ENCODE measurements around the gene KISS1. TPM values are rescaled to one million over a fixed set of nuclear protein-coding genes. Genes with fewer than 3 reads are reported as not detected.

KISS1 gene
- total RNA-seq, 1 donor from 2014 or later: not detected

- intact Hi-C loops (cut with micrococcal nuclease): no loop called here
- Mint-ChIP-seq H3K27me3 (ENCODE audit: low read depth) (peaks cover 17% of the 10 kb centered on the region), H3K4me1 (ENCODE audit: low read depth) (peaks cover 2% of the 10 kb centered on the region), H3K36me3 (ENCODE audit: low read depth) (no peaks in the 10 kb centered on the region), H3K27ac (no peak overlapping the region), H3K4me3 (ENCODE audit: low read depth) (no peak overlapping the region), H3K9me3 (no peaks in the 10 kb centered on the region)
- DNase-seq (ENCODE audit: low spot score): no peak
Measured at GRCh38 chr1:204146309-204146708, 50.0 kb downstream of the KISS1 start.

GRCh38 chr1:204145033-204145504 lies 51.2 kb downstream of the KISS1 start:
- H3K4me1 Mint-ChIP-seq (ENCODE audit: low read depth): no peaks in the 10 kb centered on the region
- H3K9me3 Mint-ChIP-seq: no peaks in the 10 kb centered on the region
- H3K27me3 Mint-ChIP-seq (ENCODE audit: low read depth): peaks cover 8% of the 10 kb centered on the region
- DNase-seq (ENCODE audit: low spot score): no peak
- no peak overlapping the region for H3K27ac Mint-ChIP-seq
- H3K36me3 Mint-ChIP-seq (ENCODE audit: low read depth): no peaks in the 10 kb centered on the region
- intact Hi-C loops (cut with micrococcal nuclease): no loop called here
- no peak overlapping the region for H3K4me3 Mint-ChIP-seq (ENCODE audit: low read depth)

GRCh38 chr1:204143276-204144041 lies 52.8 kb downstream of the KISS1 start:
- Mint-ChIP-seq H3K4me3 (ENCODE audit: low read depth) (no peak overlapping the region), H3K27ac (no peak overlapping the region), H3K4me1 (ENCODE audit: low read depth) (no peaks in the 10 kb centered on the region), H3K27me3 (ENCODE audit: low read depth) (peaks cover 5% of the 10 kb centered on the region), H3K9me3 (no peaks in the 10 kb centered on the region), H3K36me3 (ENCODE audit: low read depth) (no peaks in the 10 kb centered on the region)
- DNase-seq (ENCODE audit: low spot score): no peak
- intact Hi-C loops (cut with micrococcal nuclease): no loop called here

GRCh38 chr1:204142032-204142974 lies 54.0 kb downstream of the KISS1 start:
- H3K9me3 Mint-ChIP-seq: no peaks in the 10 kb centered on the region
- intact Hi-C loops (cut with micrococcal nuclease): no loop called here
- no peak overlapping the region for H3K4me3 Mint-ChIP-seq (ENCODE audit: low read depth)
- peaks cover 5% of the 10 kb centered on the region for H3K27me3 Mint-ChIP-seq (ENCODE audit: low read depth)
- no peak overlapping the region for H3K27ac Mint-ChIP-seq
- H3K4me1 Mint-ChIP-seq (ENCODE audit: low read depth): no peaks in the 10 kb centered on the region
- DNase-seq (ENCODE audit: low spot score): no peak
- H3K36me3 Mint-ChIP-seq (ENCODE audit: low read depth): no peaks in the 10 kb centered on the region

- intact Hi-C loops (cut with micrococcal nuclease): no loop called here
- Mint-ChIP-seq H3K27ac (no peak overlapping the region), H3K4me3 (ENCODE audit: low read depth) (no peak overlapping the region), H3K9me3 (no peaks in the 10 kb centered on the region), H3K4me1 (ENCODE audit: low read depth) (no peaks in the 10 kb centered on the region), H3K27me3 (ENCODE audit: low read depth) (peaks cover 5% of the 10 kb centered on the region), H3K36me3 (ENCODE audit: low read depth) (no peaks in the 10 kb centered on the region)
- DNase-seq (ENCODE audit: low spot score): no peak
Measured at GRCh38 chr1:204141131-204141530, 55.2 kb downstream of the KISS1 start.

Other genes with a start within 250 kb of the KISS1 start
- 0.62 and 0.71 TPM in 2 replicates for gene SOX13, start 123.4 kb downstream of the KISS1 start, total RNA-seq
- 0.32 and 0.37 TPM in 2 replicates for gene ETNK2, start 44.4 kb downstream of the KISS1 start, total RNA-seq
- not detected in 2 replicates for gene REN, start 30.2 kb downstream of the KISS1 start, total RNA-seq
- gene GOLT1A, start 17.5 kb upstream of the KISS1 start, total RNA-seq: 0.21 TPM in 1 of 2 replicates, not detected in the other
- gene PLEKHA6, start 163.4 kb upstream of the KISS1 start, total RNA-seq: 0.52 and 1.9 TPM in 2 replicates
- 63.4 and 64.3 TPM in 2 replicates for gene PPP1R15B, start 215.3 kb upstream of the KISS1 start, total RNA-seq

Data from activated T-helper 2 cell treated with anti-CD3 and anti-CD28 coated beads, Interferon-gamma antibody, Interleukin-2, Interleukin-4, amounts not matched to agents 10 μg/mL and 5 μg/mL and 100 μg/mL, durations not matched to agents 14 hours and 24 hours and 36 hours (primary cell).